ENCODE measurements around the gene GLT8D2.

Gene GLT8D2

GRCh38 chr12:104056419-104056972 lies 6.5 kb upstream of the GLT8D2 start:
- no peak for DNase-seq
- TF ChIP-seq CTCF (IDR thresholded peaks at IDR 0.05), result no peak
- H3K4me1 Mint-ChIP-seq, result peaks cover 6% of the 10 kb centered on the region
- H3K27me3 Mint-ChIP-seq (ENCODE audit: low read depth, poor library complexity), result peaks cover 33% of the 10 kb centered on the region
- no peak overlapping the region for H3K27ac Mint-ChIP-seq
- no peak overlapping the region for H3K4me3 Mint-ChIP-seq
- peaks cover 10% of the 10 kb centered on the region for H3K9me3 Mint-ChIP-seq
- H3K36me3 Mint-ChIP-seq (ENCODE audit: low read depth), result peaks cover 5% of the 10 kb centered on the region

DNA sequence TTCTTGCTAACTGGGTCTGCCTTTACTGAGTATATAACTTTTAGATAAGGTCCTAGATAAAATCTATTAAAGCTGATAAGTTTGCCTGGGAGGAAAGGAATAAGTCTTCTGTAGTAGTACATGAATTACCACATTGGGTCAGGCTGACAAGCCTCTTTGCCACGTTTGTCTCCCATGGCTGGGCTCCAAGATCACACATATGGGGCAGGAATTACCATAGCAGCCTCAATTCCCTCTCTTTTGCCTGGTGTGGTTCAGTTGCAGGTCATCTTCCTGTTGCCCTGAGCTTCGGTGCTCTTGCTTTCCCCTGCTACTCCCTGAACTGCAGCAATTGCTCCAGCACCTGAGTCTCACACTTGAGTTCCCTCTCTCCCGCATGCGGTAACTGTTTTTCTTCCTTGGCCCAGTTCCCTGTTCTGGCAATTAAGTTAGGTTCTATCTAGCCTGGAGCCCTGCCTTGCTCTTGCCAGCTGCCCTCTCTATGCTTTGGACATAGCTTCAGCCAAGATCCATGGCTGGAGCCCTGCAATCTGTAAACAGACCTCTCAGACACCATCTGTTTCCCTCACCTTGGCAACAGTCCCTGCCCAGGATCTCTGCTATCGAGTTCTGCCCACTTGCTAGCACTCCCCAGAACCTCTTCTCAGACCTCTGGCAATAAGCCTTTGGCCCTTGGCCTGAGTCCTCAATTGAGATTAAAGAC lies 5.8 kb upstream of the GLT8D2 start:
- Mint-ChIP-seq H3K4me1 (peaks cover 6% of the 10 kb centered on the region), H3K4me3 (no peak overlapping the region), H3K27me3 (ENCODE audit: low read depth, poor library complexity) (peaks cover 30% of the 10 kb centered on the region), H3K36me3 (ENCODE audit: low read depth) (peaks cover 5% of the 10 kb centered on the region), H3K9me3 (peaks cover 10% of the 10 kb centered on the region), H3K27ac (no peak overlapping the region)
- no peak for DNase-seq
- TF ChIP-seq CTCF (IDR thresholded peaks at IDR 0.05), result no peak

GRCh38 chr12:104054681-104055346 lies 4.8 kb upstream of the GLT8D2 start:
- H3K27ac Mint-ChIP-seq, result no peak overlapping the region
- H3K36me3 Mint-ChIP-seq (ENCODE audit: low read depth), result peaks cover 5% of the 10 kb centered on the region
- no peak overlapping the region for H3K4me3 Mint-ChIP-seq
- H3K27me3 Mint-ChIP-seq (ENCODE audit: low read depth, poor library complexity), result peaks cover 32% of the 10 kb centered on the region
- no peak for TF ChIP-seq CTCF (IDR thresholded peaks at IDR 0.05)
- H3K9me3 Mint-ChIP-seq, result peaks cover 10% of the 10 kb centered on the region
- peaks cover 12% of the 10 kb centered on the region for H3K4me1 Mint-ChIP-seq
- no peak for DNase-seq

- H3K9me3 Mint-ChIP-seq, result no peaks in the 10 kb centered on the region
- H3K4me1 Mint-ChIP-seq, result peaks cover 26% of the 10 kb centered on the region
- TF ChIP-seq CTCF (IDR thresholded peaks at IDR 0.05), result no peak
- peaks cover 26% of the 10 kb centered on the region for H3K27me3 Mint-ChIP-seq (ENCODE audit: low read depth, poor library complexity)
- H3K36me3 Mint-ChIP-seq (ENCODE audit: low read depth), result no peaks in the 10 kb centered on the region
- DNase-seq, result no peak
- peak overlapping the region; percentile 88 for H3K4me3 Mint-ChIP-seq
- H3K27ac Mint-ChIP-seq, result no peak overlapping the region
These were observed 449 bp upstream of the GLT8D2 start for GRCh38 chr12:104050436-104050835.

GRCh38 chr12:104049278-104049902 lies 597 bp downstream of the GLT8D2 start:
- Mint-ChIP-seq H3K9me3 (no peaks in the 10 kb centered on the region), H3K27me3 (ENCODE audit: low read depth, poor library complexity) (peaks cover 26% of the 10 kb centered on the region), H3K36me3 (ENCODE audit: low read depth) (no peaks in the 10 kb centered on the region), H3K27ac (peak overlapping the region; percentile 58), H3K4me1 (peaks cover 37% of the 10 kb centered on the region), H3K4me3 (peak overlapping the region; percentile 88)
- no peak for DNase-seq
- TF ChIP-seq CTCF (IDR thresholded peaks at IDR 0.05), result no peak

All from nephron progenitor cell (in vitro differentiated cells).